HuH-7 (cell line): ENCODE results near the gene CASP1.
"Not testable (repeated sequence)": the region's sequence is repeated elsewhere in the genome, so short reads cannot be mapped to it uniquely, and the experiment has no call there.

ENCODE experiments used
- DNase-seq: peaks from one replicate; pipeline ENCODE4 v3.0.0; 2011; ENCODE audit warnings: low spot score

CASP1 gene

GRCh38 chr11:105045676-105046296, 10.8 kb upstream of the CASP1 start:
- DNase-seq: no peak

- DNase-seq: not testable (repeated sequence)
Measured at GRCh38 chr11:105044557-105045524, 9.9 kb upstream of the CASP1 start, which contains the start of gene CARD16. TSS of gene CARD16 (minus strand) at chr11:105045335. CDS start at chr11:105045297, 38 bp downstream.

- DNase-seq: no peak
Measured at GRCh38 chr11:105042178-105042577, 7.2 kb upstream of the CASP1 start.

GRCh38 chr11:105040703-105041102, 5.8 kb upstream of the CASP1 start:
- no peak for DNase-seq

- DNase-seq: not testable (repeated sequence)
Measured at GRCh38 chr11:105034388-105034787, 556 bp downstream of the CASP1 start.

GRCh38 chr11:105033781-105034180, 1.2 kb downstream of the CASP1 start:
- DNase-seq: no peak

- no peak for DNase-seq
Measured at GRCh38 chr11:105033343-105033742, 1.6 kb downstream of the CASP1 start.

- no peak for DNase-seq
Measured at GRCh38 chr11:105032495-105032894, 2.4 kb downstream of the CASP1 start.

GRCh38 chr11:105027678-105028077, 7.3 kb downstream of the CASP1 start:
- no peak for DNase-seq

GRCh38 chr11:105024394-105024793, 10.6 kb downstream of the CASP1 start:
- no peak for DNase-seq

- no peak for DNase-seq
Measured at GRCh38 chr11:105023003-105023402, 11.9 kb downstream of the CASP1 start, which contains the start of gene CASP5. TSS of gene CASP5 (minus strand) at chr11:105023168. CDS start at chr11:105023136, 32 bp downstream.

- DNase-seq: no peak
Measured at GRCh38 chr11:105022527-105022926, 12.4 kb downstream of the CASP1 start.

- DNase-seq: no peak
Measured at GRCh38 chr11:105007463-105007862, 27.5 kb downstream of the CASP1 start.

GRCh38 chr11:105005451-105005845, 29.5 kb downstream of the CASP1 start:
- DNase-seq: no peak

- DNase-seq: no peak
Measured at GRCh38 chr11:105004021-105004420, 30.9 kb downstream of the CASP1 start.

GRCh38 chr11:105003151-105003550, 31.8 kb downstream of the CASP1 start:
- no peak for DNase-seq

- DNase-seq: no peak
Measured at GRCh38 chr11:105000797-105001196, 34.1 kb downstream of the CASP1 start.

- DNase-seq: no peak
Measured at GRCh38 chr11:105000167-105000566, 34.8 kb downstream of the CASP1 start.

GRCh38 chr11:104999721-105000120, 35.2 kb downstream of the CASP1 start:
- no peak for DNase-seq

GRCh38 chr11:104997288-104997687, 37.7 kb downstream of the CASP1 start:
- DNase-seq: no peak

- DNase-seq: no peak
Measured at GRCh38 chr11:104995001-104995408, 39.9 kb downstream of the CASP1 start.

GRCh38 chr11:104992781-104993180, 42.2 kb downstream of the CASP1 start:
- no peak for DNase-seq

- no peak for DNase-seq
Measured at GRCh38 chr11:104991994-104992393, 43.0 kb downstream of the CASP1 start.
